PFSK-1 (cell line): ENCODE results near the gene SHD.
A peak's percentile ranks its signal among the peaks of the same experiment; 100 is the strongest.

Experiments
- FOXP2 ChIP-seq: optimal IDR thresholded peaks from 2 replicates; pipeline ENCODE3; 2011; ENCODE audit warnings: borderline replicate concordance, control low read depth, inconsistent platforms; ENCODE audit not compliant: insufficient read depth; ENCODE audit errors: extremely low read length, extremely low read depth
- POLR2AphosphoS5 ChIP-seq: IDR thresholded peaks from 2 replicates; pipeline ENCODE4 v1.6.1; 2012; ENCODE audit warnings: low read depth, mild to moderate bottlenecking, control low read depth, low read length, moderate library complexity
- SIN3A ChIP-seq: IDR thresholded peaks from 2 replicates; pipeline ENCODE4 v1.6.1; 2012; ENCODE audit warnings: mild to moderate bottlenecking, low read length, moderate library complexity, borderline replicate concordance; ENCODE audit not compliant: insufficient read depth
- TAF1 ChIP-seq: IDR thresholded peaks from 2 replicates; pipeline ENCODE4 v1.6.1; 2012; ENCODE audit warnings: low read length, control low read depth, borderline replicate concordance; ENCODE audit not compliant: insufficient read depth
- TF ChIP-seq, protein P1 (sequence below), 2 experiments: IDR thresholded peaks; 2 replicates each; pipeline versions ENCODE4 v1.6.1 to v1.8.0; 2011 to 2012; ENCODE audit warnings: low read depth in 2 of 2, low read length in 2 of 2, control low read depth in 1 of 2, inconsistent platforms in 1 of 2, mild to moderate bottlenecking in 1 of 2, moderate library complexity in 1 of 2; ENCODE audit not compliant: insufficient read depth in 1 of 2

Gene SHD

DNA sequence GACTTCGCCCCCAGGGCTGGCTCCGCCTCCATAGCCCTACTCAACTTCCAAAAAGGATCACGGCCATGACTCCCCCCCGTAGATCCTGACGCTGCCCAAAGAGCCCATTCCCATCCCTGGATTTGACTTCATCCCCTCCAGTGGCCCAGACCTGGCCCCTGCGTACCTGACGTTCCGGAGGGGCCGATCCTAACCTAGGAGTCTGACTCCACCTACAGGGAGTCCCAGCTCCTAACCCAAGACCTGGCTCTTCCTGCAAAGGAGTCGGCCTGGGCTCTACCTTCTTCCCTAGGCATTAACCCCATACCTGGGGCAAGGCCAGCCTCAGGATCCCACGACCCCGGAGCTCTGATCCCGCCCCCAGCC, 48.8 kb downstream of the SHD start:
- TF ChIP-seq POLR2AphosphoS5 (no peak), SIN3A (no peak), FOXP2 (no peak)

- TF ChIP-seq POLR2AphosphoS5: peak; percentile 79
- TF ChIP-seq FOXP2: peak; percentile 39
- peak; percentile 55; the same call in 1 of the 2 replicates for TF ChIP-seq TAF1
- TF ChIP-seq, protein P1, sequence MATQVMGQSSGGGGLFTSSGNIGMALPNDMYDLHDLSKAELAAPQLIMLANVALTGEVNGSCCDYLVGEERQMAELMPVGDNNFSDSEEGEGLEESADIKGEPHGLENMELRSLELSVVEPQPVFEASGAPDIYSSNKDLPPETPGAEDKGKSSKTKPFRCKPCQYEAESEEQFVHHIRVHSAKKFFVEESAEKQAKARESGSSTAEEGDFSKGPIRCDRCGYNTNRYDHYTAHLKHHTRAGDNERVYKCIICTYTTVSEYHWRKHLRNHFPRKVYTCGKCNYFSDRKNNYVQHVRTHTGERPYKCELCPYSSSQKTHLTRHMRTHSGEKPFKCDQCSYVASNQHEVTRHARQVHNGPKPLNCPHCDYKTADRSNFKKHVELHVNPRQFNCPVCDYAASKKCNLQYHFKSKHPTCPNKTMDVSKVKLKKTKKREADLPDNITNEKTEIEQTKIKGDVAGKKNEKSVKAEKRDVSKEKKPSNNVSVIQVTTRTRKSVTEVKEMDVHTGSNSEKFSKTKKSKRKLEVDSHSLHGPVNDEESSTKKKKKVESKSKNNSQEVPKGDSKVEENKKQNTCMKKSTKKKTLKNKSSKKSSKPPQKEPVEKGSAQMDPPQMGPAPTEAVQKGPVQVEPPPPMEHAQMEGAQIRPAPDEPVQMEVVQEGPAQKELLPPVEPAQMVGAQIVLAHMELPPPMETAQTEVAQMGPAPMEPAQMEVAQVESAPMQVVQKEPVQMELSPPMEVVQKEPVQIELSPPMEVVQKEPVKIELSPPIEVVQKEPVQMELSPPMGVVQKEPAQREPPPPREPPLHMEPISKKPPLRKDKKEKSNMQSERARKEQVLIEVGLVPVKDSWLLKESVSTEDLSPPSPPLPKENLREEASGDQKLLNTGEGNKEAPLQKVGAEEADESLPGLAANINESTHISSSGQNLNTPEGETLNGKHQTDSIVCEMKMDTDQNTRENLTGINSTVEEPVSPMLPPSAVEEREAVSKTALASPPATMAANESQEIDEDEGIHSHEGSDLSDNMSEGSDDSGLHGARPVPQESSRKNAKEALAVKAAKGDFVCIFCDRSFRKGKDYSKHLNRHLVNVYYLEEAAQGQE (IDR thresholded peaks at IDR 0.05; ENCODE audit: insufficient read depth in 1 of 2, low read depth in 2 of 2, low read length in 2 of 2): no peak
These were observed 49.4 kb downstream of the SHD start for GRCh38 chr19:4328243-4328990.

GRCh38 chr19:4329858-4330257, 50.8 kb downstream of the SHD start:
- TF ChIP-seq FOXP2: no peak
- TF ChIP-seq TAF1: no peak
- no peak for TF ChIP-seq SIN3A
- no peak for TF ChIP-seq POLR2AphosphoS5
- TF ChIP-seq, protein P1 (IDR thresholded peaks at IDR 0.05; ENCODE audit: insufficient read depth in 1 of 2, low read depth in 2 of 2, low read length in 2 of 2): no peak

GRCh38 chr19:4334929-4335570, 56.0 kb downstream of the SHD start:
- TF ChIP-seq FOXP2 (no peak), SIN3A (no peak), POLR2AphosphoS5 (no peak), TAF1 (no peak)
- TF ChIP-seq, protein P1 (IDR thresholded peaks at IDR 0.05; ENCODE audit: insufficient read depth in 1 of 2, low read depth in 2 of 2, low read length in 2 of 2): no peak

GRCh38 chr19:4337906-4338440, 58.9 kb downstream of the SHD start:
- TF ChIP-seq, protein P1 (IDR thresholded peaks at IDR 0.05; ENCODE audit: insufficient read depth in 1 of 2, low read depth in 2 of 2, low read length in 2 of 2): no peak
- no peak for TF ChIP-seq SIN3A
- TF ChIP-seq FOXP2: no peak
- TF ChIP-seq TAF1: no peak
- no peak for TF ChIP-seq POLR2AphosphoS5
